GM12875 (cell line): ENCODE measurements around the gene SMARCA1.

ENCODE experiments used
- H3K4me3 ChIP-seq: one replicate; pipeline ENCODE4 v1.5.1; 2011; ENCODE audit warnings: low read depth, low read length, control low read depth
- TF ChIP-seq, protein P1 (sequence below): IDR thresholded peaks from 2 replicates; pipeline ENCODE4 v1.5.1; 2011; ENCODE audit warnings: low read depth, mild to moderate bottlenecking, control low read depth, inconsistent platforms, low read length, moderate library complexity, borderline replicate concordance; ENCODE audit not compliant: insufficient read depth

Gene SMARCA1

DNA sequence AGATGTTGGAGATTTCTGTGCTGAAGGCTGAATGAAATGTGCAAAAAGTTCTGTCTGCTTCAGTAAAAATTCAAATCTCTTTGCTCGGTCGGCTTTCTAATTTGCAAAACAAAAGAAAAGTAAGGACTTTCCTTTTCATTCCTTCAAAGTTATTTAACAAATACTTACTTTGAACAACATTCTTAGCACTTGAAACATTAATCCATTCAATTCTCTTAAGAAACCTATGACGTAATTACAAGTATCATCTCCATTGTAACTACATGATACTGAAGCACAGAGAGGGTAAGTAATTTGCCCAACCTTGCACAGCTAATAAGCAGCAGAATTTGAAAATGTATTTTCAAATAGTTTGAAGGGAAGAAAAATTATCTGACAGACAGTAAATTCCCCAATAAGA, 6.9 kb downstream of the SMARCA1 start:
- no peak overlapping the region for H3K4me3 ChIP-seq
- TF ChIP-seq, protein P1, sequence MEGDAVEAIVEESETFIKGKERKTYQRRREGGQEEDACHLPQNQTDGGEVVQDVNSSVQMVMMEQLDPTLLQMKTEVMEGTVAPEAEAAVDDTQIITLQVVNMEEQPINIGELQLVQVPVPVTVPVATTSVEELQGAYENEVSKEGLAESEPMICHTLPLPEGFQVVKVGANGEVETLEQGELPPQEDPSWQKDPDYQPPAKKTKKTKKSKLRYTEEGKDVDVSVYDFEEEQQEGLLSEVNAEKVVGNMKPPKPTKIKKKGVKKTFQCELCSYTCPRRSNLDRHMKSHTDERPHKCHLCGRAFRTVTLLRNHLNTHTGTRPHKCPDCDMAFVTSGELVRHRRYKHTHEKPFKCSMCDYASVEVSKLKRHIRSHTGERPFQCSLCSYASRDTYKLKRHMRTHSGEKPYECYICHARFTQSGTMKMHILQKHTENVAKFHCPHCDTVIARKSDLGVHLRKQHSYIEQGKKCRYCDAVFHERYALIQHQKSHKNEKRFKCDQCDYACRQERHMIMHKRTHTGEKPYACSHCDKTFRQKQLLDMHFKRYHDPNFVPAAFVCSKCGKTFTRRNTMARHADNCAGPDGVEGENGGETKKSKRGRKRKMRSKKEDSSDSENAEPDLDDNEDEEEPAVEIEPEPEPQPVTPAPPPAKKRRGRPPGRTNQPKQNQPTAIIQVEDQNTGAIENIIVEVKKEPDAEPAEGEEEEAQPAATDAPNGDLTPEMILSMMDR, result no peak

DNA sequence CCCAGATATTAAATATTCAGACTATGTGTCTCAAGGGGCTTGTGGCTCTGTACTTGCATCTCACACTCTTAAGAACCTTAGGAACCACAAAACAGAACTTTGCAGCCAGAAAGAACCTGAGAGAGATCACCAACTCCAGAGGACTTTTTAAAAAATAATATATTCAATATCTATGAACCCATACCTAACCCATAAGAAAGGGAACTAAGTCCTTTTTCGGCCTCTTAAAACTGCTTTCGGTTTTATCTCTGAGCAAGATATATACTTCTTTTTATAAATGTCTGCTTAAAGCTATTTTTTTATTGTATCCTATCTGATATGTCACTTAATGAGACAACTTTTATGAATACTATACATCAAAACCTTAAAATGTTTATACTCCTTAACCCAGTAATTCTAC, 10.9 kb downstream of the SMARCA1 start:
- H3K4me3 ChIP-seq, result no peak overlapping the region
- TF ChIP-seq, protein P1, result no peak

DNA sequence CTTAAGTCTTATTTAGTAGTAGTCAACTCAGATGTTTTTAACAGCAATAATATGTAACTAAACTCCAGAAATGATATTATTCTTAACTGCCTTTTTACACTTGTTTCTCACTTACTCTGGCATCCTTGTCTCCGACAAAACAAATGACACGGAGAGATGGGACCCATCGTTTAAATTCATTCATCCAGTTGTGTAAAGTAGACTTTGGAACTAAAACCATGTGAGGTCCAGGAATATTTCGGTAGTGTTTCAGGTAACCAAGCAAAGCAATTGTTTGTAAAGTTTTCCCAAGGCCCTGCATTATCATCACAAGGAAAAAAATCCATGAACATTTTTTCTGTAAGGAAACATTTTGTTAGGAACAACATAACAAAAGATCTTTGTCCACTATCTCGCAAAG, 11.6 kb downstream of the SMARCA1 start:
- H3K4me3 ChIP-seq, result no peak overlapping the region
- TF ChIP-seq, protein P1, result no peak

DNA sequence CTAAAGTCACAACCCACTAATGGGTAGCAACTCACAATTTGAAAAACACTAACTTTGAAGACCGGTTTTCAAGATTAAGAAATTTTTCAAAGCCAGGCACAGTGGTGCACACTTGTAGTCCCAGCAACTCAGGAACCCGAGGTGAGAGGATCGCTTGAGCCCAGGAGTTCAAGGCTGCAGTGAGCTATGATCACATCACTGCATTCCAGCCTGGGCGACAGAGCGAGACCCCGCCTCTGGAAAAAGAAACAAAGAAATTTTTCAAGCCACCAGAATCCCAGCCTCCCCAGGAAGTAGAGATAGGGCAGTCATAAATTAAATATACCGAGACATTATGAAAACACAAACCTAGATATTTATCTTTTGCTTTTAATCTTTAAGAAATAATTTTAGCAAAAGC, 13.0 kb downstream of the SMARCA1 start:
- no peak overlapping the region for H3K4me3 ChIP-seq
- TF ChIP-seq, protein P1, result no peak

DNA sequence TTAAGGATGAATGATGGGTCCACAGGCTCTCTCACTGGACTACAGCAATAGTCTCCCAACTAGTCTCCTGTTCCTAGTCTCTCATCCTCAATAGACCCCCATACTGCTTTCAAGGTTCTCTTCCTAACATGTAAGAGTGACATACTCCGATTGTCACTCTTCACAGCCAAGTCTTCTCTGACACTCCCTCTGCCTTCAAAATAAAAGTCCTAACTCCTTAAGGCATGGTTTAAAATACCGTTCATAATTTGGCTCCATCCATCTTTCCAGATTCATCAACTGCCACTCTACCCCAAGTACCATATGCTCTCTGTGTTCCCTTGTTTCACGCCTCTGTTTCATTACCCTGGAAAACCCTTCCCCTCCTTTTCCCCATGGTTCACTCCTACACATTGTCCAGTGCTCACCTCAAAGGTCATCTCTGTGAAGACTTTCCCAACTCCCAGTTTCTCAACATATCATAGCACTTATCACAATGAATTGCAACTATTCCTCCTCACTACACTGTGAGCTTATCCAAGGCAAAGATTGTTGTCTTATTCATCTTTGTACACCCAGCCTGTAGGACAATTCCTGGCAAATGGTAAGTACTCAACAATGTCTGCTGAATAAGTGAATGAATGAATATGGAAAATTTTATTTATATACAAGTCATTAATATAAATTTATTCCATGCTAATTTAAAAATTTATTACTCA, 26.0 kb downstream of the SMARCA1 start:
- no peak overlapping the region for H3K4me3 ChIP-seq
- TF ChIP-seq, protein P1, result no peak

DNA sequence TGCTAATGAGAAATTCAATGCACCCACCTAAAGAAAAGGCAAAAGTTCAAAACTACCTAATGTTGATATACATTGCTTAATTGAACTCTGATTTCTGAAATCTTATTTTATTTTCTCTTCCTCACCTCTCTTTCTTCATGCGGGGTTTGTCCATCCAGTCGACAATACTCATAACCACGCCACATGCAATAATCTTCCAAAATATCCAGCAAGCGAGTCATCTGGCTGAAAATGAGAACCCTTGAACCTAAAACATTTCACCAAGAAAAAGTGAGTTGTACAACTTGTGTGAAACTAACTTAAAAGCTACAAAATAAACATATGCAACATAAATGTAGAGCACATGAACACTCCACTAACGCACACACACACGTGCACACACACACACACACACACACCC, 26.7 kb downstream of the SMARCA1 start:
- TF ChIP-seq, protein P1, result no peak
- no peak overlapping the region for H3K4me3 ChIP-seq

DNA sequence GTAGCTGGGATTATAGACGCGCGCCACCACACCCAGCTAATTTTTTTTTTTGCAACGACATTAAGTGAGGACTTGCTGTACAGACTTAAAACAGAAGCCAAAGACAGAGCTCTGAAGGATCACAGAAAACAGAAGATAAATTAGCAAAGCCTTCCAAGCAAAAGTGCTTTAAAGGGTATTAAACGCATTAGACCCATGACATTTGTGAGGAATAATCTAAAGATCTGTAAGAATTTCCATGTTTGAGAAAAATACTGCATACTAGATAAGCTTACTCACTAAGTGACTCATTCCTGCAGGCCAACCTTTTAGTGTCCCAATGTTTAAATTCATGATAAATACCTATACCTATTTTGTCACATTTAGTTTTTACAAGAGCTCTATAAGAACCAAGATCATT, 27.4 kb downstream of the SMARCA1 start:
- no peak overlapping the region for H3K4me3 ChIP-seq
- TF ChIP-seq, protein P1, result no peak
